Heart right ventricle (tissue), 16 donors: ENCODE measurements around the gene SUGCT. TPM values are rescaled to one million over a fixed set of nuclear protein-coding genes. Genes with fewer than 3 reads are reported as not detected.
"Not testable (repeated sequence)": the region's sequence is repeated elsewhere in the genome, so short reads cannot be mapped to it uniquely, and the experiment has no call there.

ENCODE experiments used
- ATAC-seq, 8 donors: fragments of 200-7000 bp; cut with Tn5 transposase; one replicate each; pipeline ENCODE4 v1.9.1; 2020; ENCODE audit warnings: mild to moderate bottlenecking in 8 of 8, moderate library complexity in 8 of 8, moderate number of reproducible peaks in 1 of 8
- DNase-seq, 2 donors: peaks; one replicate each; pipeline ENCODE4 v3.0.0-alpha.2; 2020
- H3K27ac ChIP-seq, 10 donors: fragments of 200-600 bp; sonication (generic) in 2 of 10; one replicate each; pipeline versions ENCODE4 v1.5.0 to v1.8.0; 2020 to 2022; ENCODE audit warnings: mild to moderate bottlenecking in 3 of 10
- H3K27me3 ChIP-seq, 7 donors: fragments of 200-600 bp; one replicate each; pipeline ENCODE4 v1.8.0; 2021 to 2022; ENCODE audit warnings: mild to moderate bottlenecking in 2 of 7
- H3K36me3 ChIP-seq, 9 donors: fragments of 200-600 bp; sonication (generic) in 1 of 9; one replicate each; pipeline versions ENCODE4 v1.5.0 to v1.8.0; 2020 to 2022; ENCODE audit warnings: mild to moderate bottlenecking in 2 of 9
- H3K4me1 ChIP-seq, 9 donors: fragments of 200-600 bp; sonication (generic) in 1 of 9; one replicate each; pipeline versions ENCODE4 v1.5.0 to v1.8.0; 2020 to 2022; ENCODE audit warnings: mild to moderate bottlenecking in 4 of 9
- H3K4me3 ChIP-seq, 10 donors: fragments of 200-600 bp; sonication (generic) in 2 of 10; one replicate each; pipeline versions ENCODE4 v1.5.0 to v1.8.0; 2020 to 2022; ENCODE audit warnings: mild to moderate bottlenecking in 7 of 10, moderate library complexity in 2 of 10
- H3K9me3 ChIP-seq, 11 donors: fragments of 200-600 bp in 10 of 11; sonication (generic) in 2 of 11; one replicate each; pipeline versions ENCODE4 v1.5.0 to v1.8.0; 2013 to 2022; ENCODE audit warnings: mild to moderate bottlenecking in 2 of 11, control low read depth in 1 of 11, moderate library complexity in 1 of 11
- CTCF ChIP-seq, 9 donors: fragments of 200-600 bp; sonication (generic) in 2 of 9; IDR thresholded peaks; one replicate each; pipeline versions ENCODE4 v1.5.0 to v1.8.0; 2021 to 2022; ENCODE audit warnings: antibody characterized with exemption in 9 of 9, mild to moderate bottlenecking in 5 of 9, moderate library complexity in 1 of 9
- WGBS, 2 donors: extraction: QIAGEN DNeasy Blood & Tissue Kit; methylation state at CpG; one replicate each; pipeline ENCODE4 v1.1.7; 2013; ENCODE audit warnings: inconsistent platforms in 1 of 2; 5-methylcytosine and 5-hydroxymethylcytosine counted together
- intact Hi-C, 10 donors: fragments of 100-400 bp; cut with DNase I; formaldehyde crosslinking; loops; one replicate each; pipeline versions ENCODE4 v1.11.1 to v1.14.2; 2022
- polyA plus RNA-seq, 2 donors: library from polyadenylated mRNA; stranded (reverse); fragments of 200-250 nt; gene quantifications; one replicate each; pipeline ENCODE4 v1.2.3, GENCODE V29; 2013
- total RNA-seq, 10 donors: library from RNA; stranded (reverse); fragmentation: NEBNext Ultra II Directional in 3 of 10; extraction: Animal tissue kit (Norgen Biotek cat#: 25700) in 3 of 10; gene quantifications; one replicate each; pipeline versions ENCODE4 v1.2.1 to v1.2.4, GENCODE V29; 2021 to 2023
- donor health status: Arrhythmogenic right ventricular cardiomyopathy.
- donor health status: ischemic (EF 13 %, LVEDD 7.1; RV severe dilation, severe dysfunction).
- donor health status: healthy with polysubstance abuse.
- donor health status: DM: no; HTN: yes; CAD: no.
- donor health status: DM: no; HTN: no; CAD: no.
- donor health status: ischemic (EF 25% LVEDD 6.9; RV normal size, moderate dysfunction).
- donor health status: ischemic (EF 25% LVEDD 5.7; RV mildly dilated, moderate dysfunction).
- donor health status: healthy.
- donor health status: DM: yes; HTN: yes; CAD: no.
- donor health status: Ischemic cardiomyopathy.
- donor health status: ischemic (EF 35%, LVEDD 5.7; RV mildly dilated, moderate dysfunction).
- donor health status: nonischemic (EF 11% LVEDD 7.7; RV severe dilation, severe dysfunction).
- donor health status: DM: yes; HTN: yes; CAD: no.
- donor health status: PGD.
- donor health status: ischemic (EF 29% LVEDD 5.4; RV normal size, mild dysfunction).
- donor health status: nonischemic (EF 23%, LVEDD 6.1; RV moderate dilation, normal function).

Gene SUGCT
- total and polyA plus RNA-seq, 12 donors: 1.2 to 8.1 (median 6.1) TPM

- WGBS, 2 donors: 87% methylated on average over 5 of the region's 5 CpGs
Observed at GRCh38 chr7:40211276-40212003, 76.6 kb downstream of the SUGCT start.

GRCh38 chr7:40213291-40213690, 78.5 kb downstream of the SUGCT start:
- H3K4me3 ChIP-seq: no peak overlapping the region
- H3K27me3 ChIP-seq: no peaks in the 10 kb centered on the region
- WGBS, 2 donors: 67 to 80% methylated on average over 2 of the region's 2 CpGs
- no peaks in the 10 kb centered on the region for H3K36me3 ChIP-seq
- no peak for DNase-seq
- H3K9me3 ChIP-seq: no peaks in the 10 kb centered on the region
- H3K4me1 ChIP-seq: no peaks in the 10 kb centered on the region
- no peak for ATAC-seq
- no peak overlapping the region for H3K27ac ChIP-seq
- TF ChIP-seq CTCF (IDR thresholded peaks at IDR 0.05): no peak
- intact Hi-C loops: no loop called here

More at GRCh38 chr7:40211276-40212003, 76.6 kb downstream of the SUGCT start:
- ATAC-seq (no peak), DNase-seq (no peak)
- no peaks in the 10 kb centered on the region for H3K9me3 ChIP-seq
- no peaks in the 10 kb centered on the region for H3K4me1 ChIP-seq
- intact Hi-C loops: no loop called here
- H3K27me3 ChIP-seq: no peaks in the 10 kb centered on the region
- H3K36me3 ChIP-seq: no peaks in the 10 kb centered on the region
- no peak for TF ChIP-seq CTCF (IDR thresholded peaks at IDR 0.05)
- no peak overlapping the region for H3K27ac ChIP-seq
- no peak overlapping the region for H3K4me3 ChIP-seq

GRCh38 chr7:40213856-40214255, 79.1 kb downstream of the SUGCT start:
- no peak for TF ChIP-seq CTCF (IDR thresholded peaks at IDR 0.05)
- Histone ChIP-seq H3K9me3 (peaks cover 0 to 4% (median 0%) of the 10 kb centered on the region in 11 donors), H3K4me1 (no peaks in the 10 kb centered on the region), H3K4me3 (no peak overlapping the region), H3K27me3 (no peaks in the 10 kb centered on the region), H3K36me3 (no peaks in the 10 kb centered on the region), H3K27ac (no peak overlapping the region)
- intact Hi-C loops: no loop called here
- DNase-seq (no peak), ATAC-seq (no peak)
- WGBS, 2 donors: 60% methylated on average over 3 of the region's 3 CpGs

GRCh38 chr7:40218612-40219011, 83.8 kb downstream of the SUGCT start:
- DNase-seq, ATAC-seq, H3K36me3 ChIP-seq, H3K27ac ChIP-seq, intact Hi-C loops, H3K9me3 ChIP-seq, H3K4me1 ChIP-seq, H3K4me3 ChIP-seq, H3K27me3 ChIP-seq: not testable (repeated sequence)
- WGBS, 2 donors: 96 to 98% methylated on average over 7 of the region's 7 CpGs

GRCh38 chr7:40219917-40220316, 85.1 kb downstream of the SUGCT start:
- H3K9me3 ChIP-seq: peaks cover 0 to 4% (median 0%) of the 10 kb centered on the region in 11 donors
- DNase-seq (no peak), ATAC-seq (no peak)
- no peak overlapping the region for H3K4me3 ChIP-seq
- H3K27ac ChIP-seq: no peak overlapping the region
- WGBS, 2 donors: 63 to 64% methylated on average over 2 of the region's 2 CpGs
- intact Hi-C loops: no loop called here
- no peaks in the 10 kb centered on the region for H3K27me3 ChIP-seq
- no peak for TF ChIP-seq CTCF (IDR thresholded peaks at IDR 0.05)
- H3K4me1 ChIP-seq: no peaks in the 10 kb centered on the region
- H3K36me3 ChIP-seq: no peaks in the 10 kb centered on the region
